ENCODE results near the gene FAM162B. TPM values are rescaled to one million over a fixed set of nuclear protein-coding genes. Genes with fewer than 3 reads are reported as not detected.

The FAM162B gene
- total RNA-seq, 2 experiments from 2014 or later = not detected

Other genes with a start within 250 kb of the FAM162B start
- gene TRAPPC3L, start 220.0 kb downstream of the FAM162B start, total RNA-seq (2014; rRNA removed; shearing (Covaris generic)) = not detected in 2 replicates
- gene TRAPPC3L, start 220.0 kb downstream of the FAM162B start, total RNA-seq (2022) = not detected in 2 replicates
- gene CALHM4, start 212.0 kb downstream of the FAM162B start, total RNA-seq (2014; rRNA removed; shearing (Covaris generic)) = not detected in 2 replicates
- gene CALHM4, start 212.0 kb downstream of the FAM162B start, total RNA-seq (2022) = not detected in 2 replicates
- gene RWDD1, start 194.2 kb downstream of the FAM162B start, total RNA-seq (2014; rRNA removed; shearing (Covaris generic)) = 23.0 and 33.4 TPM in 2 replicates
- 36.5 and 38.2 TPM in 2 replicates for gene RWDD1, start 194.2 kb downstream of the FAM162B start, total RNA-seq (2022)
- gene RSPH4A, start 149.2 kb downstream of the FAM162B start, total RNA-seq (2014; rRNA removed; shearing (Covaris generic)) = 0.15 and 0.16 TPM in 2 replicates
- not detected in 2 replicates for gene RSPH4A, start 149.2 kb downstream of the FAM162B start, total RNA-seq (2022)
- gene ZUP1, start 97.0 kb downstream of the FAM162B start, total RNA-seq (2014; rRNA removed; shearing (Covaris generic)) = 17.8 and 18.0 TPM in 2 replicates
- gene ZUP1, start 97.0 kb downstream of the FAM162B start, total RNA-seq (2022) = 20.9 and 26.8 TPM in 2 replicates
- 10.3 and 12.4 TPM in 2 replicates for gene KPNA5, start 84.5 kb downstream of the FAM162B start, total RNA-seq (2014; rRNA removed; shearing (Covaris generic))
- 12.6 and 14.6 TPM in 2 replicates for gene KPNA5, start 84.5 kb downstream of the FAM162B start, total RNA-seq (2022)
- not detected in 2 replicates for gene GPRC6A, start 63.4 kb upstream of the FAM162B start, total RNA-seq (2014; rRNA removed; shearing (Covaris generic))
- gene GPRC6A, start 63.4 kb upstream of the FAM162B start, total RNA-seq (2022) = not detected in 2 replicates
- not detected in 2 replicates for gene RFX6, start 111.5 kb upstream of the FAM162B start, total RNA-seq (2014; rRNA removed; shearing (Covaris generic))
- gene RFX6, start 111.5 kb upstream of the FAM162B start, total RNA-seq (2022) = not detected in 2 replicates

All from OCI-LY7 (cell line).